HG03175 (cell line): ENCODE measurements around the gene TRPV6.

ENCODE experiments used
- ATAC-seq: cut with Tn5 transposase; IDR thresholded peaks from one replicate; pipeline ENCODE4 v1.9.1; 2021; ENCODE audit warnings: mild to moderate bottlenecking, moderate library complexity; ENCODE audit not compliant: unreplicated experiment

TRPV6 gene

GRCh38 chr7:142908921-142909890 is 23.7 kb upstream of the TRPV6 start:
- peak; percentile 45 for ATAC-seq

GRCh38 chr7:142908290-142908689 is 22.7 kb upstream of the TRPV6 start:
- no peak for ATAC-seq

DNA sequence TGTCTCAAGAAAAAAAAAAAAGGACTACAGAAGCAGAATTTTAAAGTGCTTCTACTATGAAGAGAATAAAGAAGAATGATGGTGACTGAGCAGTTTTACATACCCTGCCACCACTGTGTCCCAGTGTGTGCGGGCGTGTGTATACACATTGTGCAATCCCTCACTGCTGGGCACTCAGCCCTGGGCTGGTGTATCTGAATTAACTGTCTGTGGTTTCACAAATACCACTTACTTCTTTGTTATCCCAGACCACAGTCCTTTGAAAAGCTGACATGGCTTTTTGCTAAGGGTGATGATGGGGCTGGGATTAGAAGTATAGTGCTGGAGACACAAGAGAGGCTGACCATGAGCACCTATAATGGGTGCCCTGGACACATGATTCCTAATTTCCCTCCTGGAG is 21.1 kb upstream of the TRPV6 start:
- ATAC-seq: no peak

DNA sequence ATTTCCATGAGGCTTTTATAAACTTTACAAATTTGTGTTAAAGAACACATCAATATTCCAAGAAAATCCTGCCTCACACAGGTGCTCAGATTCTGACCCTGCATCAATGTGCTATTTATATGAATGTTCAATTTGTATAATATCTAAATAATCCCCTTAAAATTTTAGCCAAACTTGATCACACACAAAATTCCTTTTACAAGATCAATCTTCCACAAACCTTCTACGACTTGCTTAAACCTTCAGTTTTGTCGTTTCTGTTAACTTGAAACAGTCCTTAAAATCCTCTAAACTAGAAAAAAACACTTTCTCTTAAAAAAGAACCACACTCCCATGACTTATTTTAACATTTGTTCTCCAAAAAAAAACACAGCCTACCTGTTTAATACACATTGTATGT is 20.2 kb upstream of the TRPV6 start:
- ATAC-seq: no peak

- ATAC-seq: no peak
Measured at GRCh38 chr7:142904128-142904527, 18.6 kb upstream of the TRPV6 start.

DNA sequence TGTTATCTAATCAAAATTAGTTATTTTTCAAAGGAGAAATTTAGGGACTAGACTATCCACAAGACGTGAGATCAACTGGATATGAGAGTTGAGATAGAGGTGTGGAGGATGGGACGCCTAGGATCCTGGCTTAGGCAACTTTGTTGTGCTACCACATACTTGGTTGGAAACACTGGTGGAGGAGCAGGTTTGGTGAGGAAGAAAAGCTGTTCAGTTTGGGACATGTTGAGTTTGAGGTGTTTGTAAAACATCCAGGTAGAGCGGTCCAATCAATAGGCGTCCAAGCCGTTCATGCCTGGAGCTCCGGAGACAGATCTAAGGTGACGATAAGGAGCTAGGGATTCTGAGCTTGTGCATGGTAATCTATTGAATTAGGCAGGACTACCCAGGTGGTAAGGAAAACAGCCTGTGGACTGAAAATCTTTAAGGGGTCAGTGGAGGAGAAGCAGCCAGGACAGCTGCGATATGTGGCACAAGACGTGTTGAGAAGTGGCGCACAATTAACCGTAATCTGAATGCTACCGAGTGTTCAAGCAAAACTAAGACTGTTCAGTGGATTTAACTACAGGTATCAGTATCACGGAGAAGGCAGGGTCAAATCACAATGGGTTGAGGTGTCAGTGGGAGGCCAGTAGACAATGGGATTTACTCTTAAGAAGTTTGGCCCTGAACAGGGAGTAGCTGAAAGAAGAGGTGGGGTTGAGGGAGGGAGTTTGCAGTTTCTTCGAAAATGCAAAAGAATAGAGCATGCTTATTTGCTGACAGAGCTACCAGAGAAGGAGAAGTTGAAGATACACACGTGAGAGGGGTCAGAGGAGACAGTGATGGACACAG is 16.1 kb upstream of the TRPV6 start:
- no peak for ATAC-seq

- no peak for ATAC-seq
Measured at GRCh38 chr7:142899661-142900060, 14.1 kb upstream of the TRPV6 start.

- no peak for ATAC-seq
Measured at GRCh38 chr7:142898377-142899170, 13.0 kb upstream of the TRPV6 start.

- ATAC-seq: no peak
Measured at GRCh38 chr7:142897691-142898090, 12.1 kb upstream of the TRPV6 start.

DNA sequence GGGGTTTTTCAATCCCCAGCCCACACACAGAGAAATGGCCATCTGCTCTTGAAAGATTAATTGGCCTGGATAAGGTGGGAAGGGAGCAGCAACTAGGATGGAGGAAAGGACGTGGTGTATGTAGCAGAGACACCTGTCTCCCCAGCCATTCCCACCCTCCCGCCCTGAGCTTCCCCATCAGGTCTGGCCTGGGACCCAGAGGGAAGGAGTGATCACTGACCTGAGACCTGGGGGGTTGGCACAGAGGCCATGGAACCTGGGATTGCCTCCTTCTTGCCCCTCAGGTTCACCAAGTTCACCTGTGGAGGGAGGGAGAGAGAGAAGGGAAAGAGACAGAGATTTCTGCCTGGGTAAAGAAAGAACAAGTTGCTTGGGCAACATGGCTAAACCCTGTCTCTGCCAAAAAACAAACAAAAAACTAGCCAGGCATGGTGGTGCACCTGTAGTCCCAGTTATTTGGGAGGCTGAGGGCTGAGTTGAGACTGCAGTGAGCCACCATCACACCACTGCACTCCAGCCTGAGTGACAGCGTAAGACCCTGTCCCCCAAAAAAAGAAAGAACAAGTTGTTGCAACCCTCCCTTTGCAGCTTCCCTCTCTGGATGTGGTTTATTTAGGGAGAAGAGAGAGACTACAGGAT is 11.3 kb upstream of the TRPV6 start:
- ATAC-seq: no peak

- no peak for ATAC-seq
Measured at GRCh38 chr7:142896151-142896550, 10.6 kb upstream of the TRPV6 start.

DNA sequence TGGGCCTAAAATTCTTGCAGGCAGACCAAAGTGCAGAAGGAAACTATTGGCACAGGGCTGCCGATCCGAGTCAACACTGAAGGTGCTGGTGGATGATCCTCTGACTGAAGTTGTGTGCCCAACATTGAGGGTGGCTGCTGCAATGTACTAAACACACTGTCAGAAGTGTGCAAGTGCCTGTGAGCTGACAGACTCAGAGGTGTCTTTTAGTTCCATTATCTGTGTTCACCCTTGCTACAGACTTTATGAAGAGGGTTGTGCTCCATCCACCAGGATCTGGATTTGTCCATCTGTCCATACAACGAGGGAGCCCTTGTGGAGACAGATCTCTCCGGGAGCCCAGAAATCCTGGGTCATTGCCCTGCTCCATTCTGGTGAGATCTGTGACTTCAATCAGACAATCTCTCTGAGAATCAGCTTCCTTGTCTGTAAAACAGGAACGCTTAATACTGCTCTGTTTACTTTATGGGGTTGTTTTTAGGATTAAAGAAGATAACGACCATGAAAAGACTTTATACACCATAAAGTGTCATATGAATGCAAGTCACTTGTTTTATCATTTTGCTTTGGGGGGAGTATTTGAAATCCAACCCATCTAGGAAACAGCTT is 9.5 kb upstream of the TRPV6 start:
- ATAC-seq: no peak

GRCh38 chr7:142894112-142894984 is 8.8 kb upstream of the TRPV6 start:
- ATAC-seq: no peak

DNA sequence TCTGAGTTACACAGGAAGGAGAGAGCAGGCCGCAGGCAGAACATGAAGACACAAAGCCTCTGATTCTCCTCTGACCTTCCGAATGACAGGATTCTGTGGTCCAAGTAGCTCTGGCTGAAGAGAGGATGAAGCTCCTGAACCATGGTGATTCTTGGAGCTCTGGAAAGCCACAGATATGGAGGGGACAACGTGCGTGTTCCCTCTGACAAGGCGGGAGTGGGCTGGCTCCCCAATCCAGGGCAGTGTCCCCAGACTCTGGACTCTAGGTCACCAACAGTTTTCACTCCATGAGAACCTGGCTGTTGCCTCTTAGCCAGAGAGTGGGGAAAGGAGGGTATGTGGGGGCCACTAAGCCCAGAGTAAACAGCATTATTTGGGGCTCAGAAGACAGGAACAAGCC is 7.4 kb upstream of the TRPV6 start:
- ATAC-seq: no peak

GRCh38 chr7:142891490-142892082 is 6.0 kb upstream of the TRPV6 start:
- no peak for ATAC-seq

- no peak for ATAC-seq
Measured at GRCh38 chr7:142890874-142891485, 5.4 kb upstream of the TRPV6 start.

GRCh38 chr7:142889816-142890215 is 4.3 kb upstream of the TRPV6 start:
- ATAC-seq: no peak

DNA sequence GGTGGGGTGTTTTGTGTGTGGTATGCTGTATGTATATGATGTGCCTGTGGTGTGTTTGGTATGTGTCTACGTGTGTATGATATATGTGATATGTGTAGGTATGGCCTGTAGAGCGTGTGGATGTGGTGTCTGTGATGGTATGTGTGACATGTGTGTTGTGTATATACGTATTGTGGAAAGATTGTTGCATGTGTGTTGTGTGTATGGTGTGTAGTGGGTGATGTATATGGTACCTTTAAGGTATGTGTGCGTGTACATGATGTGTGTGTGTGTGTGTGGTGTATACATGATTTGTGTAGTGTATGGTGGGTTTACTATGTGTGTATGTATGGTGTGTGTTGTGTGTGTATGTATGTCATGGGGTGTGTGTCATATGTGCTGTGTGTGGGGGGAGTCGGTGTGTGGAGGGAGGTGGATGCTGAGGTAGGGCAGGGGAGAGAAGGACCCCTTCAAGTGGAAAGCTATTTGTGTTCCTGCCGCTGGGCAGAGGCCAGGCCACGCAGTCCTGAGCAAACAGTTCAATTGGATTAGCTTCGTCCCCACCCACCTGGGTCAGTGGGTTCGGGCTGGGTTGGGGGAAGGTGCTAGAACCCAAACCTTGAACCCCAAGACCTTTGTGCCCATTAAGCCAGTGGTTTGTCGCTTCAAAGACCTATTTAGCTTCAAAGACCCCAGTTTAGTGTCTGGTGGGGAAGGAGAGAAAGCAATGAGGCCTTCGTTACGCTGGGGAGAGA is 1.9 kb upstream of the TRPV6 start:
- ATAC-seq: no peak
